ENCODE data around the gene CRTAC1. TPM values are rescaled to one million over a fixed set of nuclear protein-coding genes. Genes with fewer than 3 reads are reported as not detected.

Gene CRTAC1
- total RNA-seq, 1 experiment from 2014 or later, result 0.46 TPM

- Mint-ChIP-seq H3K36me3 (ENCODE audit: insufficient read depth in 1 of 3, low read depth in 3 of 3) (no peaks in the 10 kb centered on the region), H3K4me3 (no peak overlapping the region), H3K9me3 (no peaks in the 10 kb centered on the region), H3K27me3 (ENCODE audit: low read depth) (peaks cover 46% of the 10 kb centered on the region), H3K27ac (no peak overlapping the region), H3K4me1 (peaks cover 0 to 6% of the 10 kb centered on the region in 2 experiments; a peak in 2 of 4 replicates)
- Histone ChIP-seq H3K23me2 (ENCODE audit: insufficient read length, low read depth, low read length, poor library complexity, severe bottlenecking) (no peaks in the 10 kb centered on the region), H2BK120ac (ENCODE audit: low read depth, low read length, poor library complexity, severe bottlenecking) (no peak overlapping the region), H2AK5ac (ENCODE audit: insufficient read length, low read length) (no peak overlapping the region), H3K79me2 (ENCODE audit: insufficient read depth, low read length) (no peaks in the 10 kb centered on the region), H4K8ac (replicated peaks; ENCODE audit: insufficient read length, low read depth, low read length) (no peak overlapping the region), H3K14ac (ENCODE audit: insufficient read depth, low read length) (no peak overlapping the region), H3K56ac (ENCODE audit: insufficient read length, low read depth, low read length) (no peak overlapping the region), H3K18ac (ENCODE audit: insufficient read length, low read depth, low read length) (no peak overlapping the region), H2BK20ac (ENCODE audit: low read depth, low read length, poor library complexity, severe bottlenecking) (no peak overlapping the region), H3K4me2 (ENCODE audit: insufficient read depth, insufficient read length, low read length) (no peak overlapping the region), H2AFZ (ENCODE audit: low read length) (no peak overlapping the region), H3K27me3 (ENCODE audit: insufficient read depth, low read length) (no peaks in the 10 kb centered on the region; the same call in 1 of the 2 replicates), H3K27ac (ENCODE audit: insufficient read length, low read depth, low read length) (no peak overlapping the region), H4K20me1 (ENCODE audit: control insufficient read depth, insufficient read depth, insufficient read length) (no peaks in the 10 kb centered on the region), H2BK5ac (ENCODE audit: insufficient read length, low read length) (no peak overlapping the region), H4K91ac (ENCODE audit: insufficient read length, low read depth, low read length) (no peak overlapping the region), H3K4ac (ENCODE audit: low read depth, low read length) (no peak overlapping the region), H3K9me3 (ENCODE audit: control insufficient read depth, low read depth, low read length) (no peaks in the 10 kb centered on the region), H3K79me1 (ENCODE audit: insufficient read depth, low read depth, low read length, poor library complexity, severe bottlenecking) (no peaks in the 10 kb centered on the region), H2BK15ac (ENCODE audit: low read depth, low read length) (no peak overlapping the region), H2BK12ac (ENCODE audit: insufficient read length, low read depth, low read length) (no peak overlapping the region), H3T11ph (ENCODE audit: low read length) (no peak overlapping the region), H3K4me1 (ENCODE audit: insufficient read depth, low read length) (no peaks in the 10 kb centered on the region), H3K9ac (ENCODE audit: extremely low read depth, insufficient read length, low read length) (no peak overlapping the region), H4K5ac (ENCODE audit: insufficient read length, low read depth, low read length) (no peak overlapping the region), H3K23ac (ENCODE audit: insufficient read length, low read depth, low read length) (no peak overlapping the region)
- no peak for TF ChIP-seq CTCF (conservative IDR thresholded peaks at IDR 0.05)
- no peak for DNase-seq
- no CpG with 5 or more reads among the region's 7 CpGs for WGBS (ENCODE audit: extremely low coverage, insufficient read length, low lambda C conversion rate)
Measured at GRCh38 chr10:98047009-98047741, 16.8 kb upstream of the CRTAC1 start.

Measured in H9 (cell line).